GF-D8 (cell line): ENCODE results near the gene ADA.

Experiments used
- DNase-seq: peaks from one replicate; lab custom pipeline; 2025; lab: John Stamatoyannopoulos, UW

Gene ADA

GRCh38 chr20:44580581-44581268 is 70.8 kb downstream of the ADA start:
- DNase-seq, result peak; percentile 63

- no peak for DNase-seq
Observed at GRCh38 chr20:44579313-44580081, 72.0 kb downstream of the ADA start.

- DNase-seq, result peak; percentile 72
Observed at GRCh38 chr20:44576297-44576696, 75.2 kb downstream of the ADA start.

GRCh38 chr20:44574372-44574771 is 77.1 kb downstream of the ADA start:
- DNase-seq, result no peak

- DNase-seq, result no peak
Observed at GRCh38 chr20:44573501-44573869, 78.0 kb downstream of the ADA start.

GRCh38 chr20:44572551-44573500 is 78.7 kb downstream of the ADA start:
- no peak for DNase-seq

GRCh38 chr20:44571362-44571988 is 80.0 kb downstream of the ADA start:
- no peak for DNase-seq

GRCh38 chr20:44570367-44570766 is 81.1 kb downstream of the ADA start:
- DNase-seq, result no peak
